GM23338 (cell line): ENCODE data around the gene RNH1. TPM values are rescaled to one million over a fixed set of nuclear protein-coding genes. Genes with fewer than 3 reads are reported as not detected.
A peak's percentile ranks its signal among the peaks of the same experiment; 100 is the strongest.

Experiments used
- ATAC-seq: fragments of 200-7000 bp; cut with Tn5 transposase; 3 replicates; pipeline ENCODE4 v1.9.1; 2020
- DNase-seq: peaks from one replicate; pipeline ENCODE4 v3.0.0-alpha.2; 2015; ENCODE audit warnings: low spot score
- H2AFZ ChIP-seq: fragments of 200-600 bp; sonication (generic); 2 replicates; pipeline ENCODE4 v1.8.0; 2016; ENCODE audit warnings: antibody characterized with exemption, mild to moderate bottlenecking, moderate library complexity
- H3F3A ChIP-seq: fragments of 200-600 bp; sonication (generic); replicated peaks from 2 replicates; pipeline ENCODE4 v1.8.0; 2017; ENCODE audit warnings: antibody characterized with exemption, mixed run types, low read depth
- H3K27ac ChIP-seq: fragments of 200-600 bp; sonication (generic); 2 replicates; pipeline ENCODE4 v1.6.1; 2016; ENCODE audit warnings: low read depth
- H3K27me3 ChIP-seq: fragments of 200-600 bp; sonication (generic); 2 replicates; pipeline ENCODE4 v1.8.0; 2016; ENCODE audit warnings: mild to moderate bottlenecking, mixed run types, moderate library complexity; ENCODE audit not compliant: insufficient read depth
- H3K36me3 ChIP-seq: fragments of 200-600 bp; sonication (generic); 2 replicates; pipeline ENCODE4 v1.8.0; 2016; ENCODE audit warnings: mild to moderate bottlenecking; ENCODE audit not compliant: insufficient read depth
- H3K4me1 ChIP-seq: fragments of 200-600 bp; sonication (generic); 2 replicates; pipeline ENCODE4 v1.8.0; 2016; ENCODE audit warnings: mild to moderate bottlenecking, moderate library complexity; ENCODE audit not compliant: insufficient read depth
- H3K4me2 ChIP-seq: fragments of 200-600 bp; sonication (generic); 2 replicates; pipeline ENCODE4 v1.7.1; 2017; ENCODE audit warnings: mixed run types
- H3K4me3 ChIP-seq: fragments of 200-600 bp; sonication (generic); 2 replicates; pipeline ENCODE4 v1.6.1; 2016; ENCODE audit warnings: mixed run types
- H3K79me2 ChIP-seq: fragments of 200-600 bp; sonication (generic); replicated peaks from 2 replicates; pipeline ENCODE4 v1.8.0; 2017; ENCODE audit warnings: mild to moderate bottlenecking; ENCODE audit not compliant: insufficient read depth
- H3K9me2 ChIP-seq: fragments of 200-600 bp; sonication (generic); 2 replicates; pipeline ENCODE4 v1.8.0; 2017; ENCODE audit not compliant: insufficient read depth
- H4K20me1 ChIP-seq: fragments of 200-600 bp; sonication (generic); replicated peaks from 2 replicates; pipeline ENCODE4 v1.8.0; 2017; ENCODE audit warnings: mild to moderate bottlenecking; ENCODE audit not compliant: insufficient read depth
- H3K27ac Mint-ChIP-seq: 2 replicates; pipeline ENCODE4 v1.8.0; 2020; ENCODE audit warnings: inconsistent platforms, mild to moderate bottlenecking, moderate library complexity, mixed read lengths
- H3K27me3 Mint-ChIP-seq: 3 replicates; pipeline ENCODE4 v1.8.0; 2022; ENCODE audit warnings: low read depth, mild to moderate bottlenecking, moderate library complexity, mixed read lengths, inconsistent platforms; ENCODE audit not compliant: insufficient read depth, poor library complexity
- H3K36me3 Mint-ChIP-seq: 3 replicates; pipeline ENCODE4 v1.8.0; 2021; ENCODE audit warnings: low read depth, mild to moderate bottlenecking, inconsistent platforms, moderate library complexity, mixed read lengths
- H3K4me1 Mint-ChIP-seq: 3 replicates; pipeline ENCODE4 v1.8.0; 2020; ENCODE audit warnings: mild to moderate bottlenecking, inconsistent platforms, mixed read lengths
- H3K4me3 Mint-ChIP-seq: 3 replicates; pipeline ENCODE4 v1.8.0; 2021; ENCODE audit warnings: moderate library complexity, mild to moderate bottlenecking, inconsistent platforms, mixed read lengths
- H3K9me3 Mint-ChIP-seq: 3 replicates; pipeline ENCODE4 v1.8.0; 2020; ENCODE audit warnings: moderate library complexity, mild to moderate bottlenecking, inconsistent platforms, mixed read lengths
- CREB1 ChIP-seq: fragments of 250-450 bp; sonication (Bioruptor Pico); IDR thresholded peaks from 2 replicates; pipeline ENCODE4 v1.5.0; 2020; ENCODE audit warnings: low read depth, mild to moderate bottlenecking, moderate library complexity
- EZH2 ChIP-seq: fragments of 200-600 bp; sonication (generic); IDR thresholded peaks from one replicate; pipeline ENCODE4 v1.8.0; 2017; ENCODE audit warnings: antibody characterized with exemption, mild to moderate bottlenecking, low read depth; ENCODE audit not compliant: unreplicated experiment
- NANOG ChIP-seq: IDR thresholded peaks from 2 replicates; pipeline ENCODE4 v1.6.1; 2016; ENCODE audit warnings: antibody characterized with exemption, borderline replicate concordance
- POLR2AphosphoS5 ChIP-seq: IDR thresholded peaks from 2 replicates; pipeline ENCODE4 v1.6.1; 2016; ENCODE audit warnings: antibody characterized with exemption, low read depth
- STAT1 ChIP-seq: IDR thresholded peaks from one replicate; pipeline ENCODE4 v1.6.1; 2016; ENCODE audit warnings: antibody characterized with exemption; ENCODE audit not compliant: unreplicated experiment
- ZNF331 ChIP-seq: fragments of 250-450 bp; sonication (Bioruptor Pico); IDR thresholded peaks from 2 replicates; pipeline ENCODE4 v1.5.0; 2020; ENCODE audit warnings: low read depth, mild to moderate bottlenecking, moderate library complexity
- polyA plus RNA-seq: library from polyadenylated mRNA; unstranded; fragments of >200 nt; fragmentation: Nextera tagmentation; extraction: Ambion mirVana; gene quantifications from 2 replicates; pipeline ENCODE4 v1.2.1, GENCODE V29; 2016
- total RNA-seq: library from RNA; depleted of rRNA; stranded (reverse); fragments of >200 nt; shearing (Covaris generic); gene quantifications from 2 replicates; pipeline ENCODE4 v1.2.3, GENCODE V29; 2014
- TF ChIP-seq, protein P1 (sequence below): fragments of 250-450 bp; sonication (Bioruptor Pico); IDR thresholded peaks from 2 replicates; pipeline ENCODE4 v1.5.0; 2020; ENCODE audit warnings: mild to moderate bottlenecking, moderate library complexity
- TF ChIP-seq, protein P2 (sequence below), 2 experiments: fragments of 200-600 bp in 1 of 2; sonication (generic) in 1 of 2; conservative IDR thresholded peaks; 2 replicates each; pipeline versions ENCODE4 v1.5.1 to v1.6.1; 2016 to 2017; ENCODE audit warnings: antibody characterized with exemption in 2 of 2, low read depth in 2 of 2, mild to moderate bottlenecking in 2 of 2, moderate library complexity in 1 of 2

Gene RNH1
- total and polyA plus RNA-seq, 2 experiments from 2014 or later: 33.3 to 56.3 TPM

DNA sequence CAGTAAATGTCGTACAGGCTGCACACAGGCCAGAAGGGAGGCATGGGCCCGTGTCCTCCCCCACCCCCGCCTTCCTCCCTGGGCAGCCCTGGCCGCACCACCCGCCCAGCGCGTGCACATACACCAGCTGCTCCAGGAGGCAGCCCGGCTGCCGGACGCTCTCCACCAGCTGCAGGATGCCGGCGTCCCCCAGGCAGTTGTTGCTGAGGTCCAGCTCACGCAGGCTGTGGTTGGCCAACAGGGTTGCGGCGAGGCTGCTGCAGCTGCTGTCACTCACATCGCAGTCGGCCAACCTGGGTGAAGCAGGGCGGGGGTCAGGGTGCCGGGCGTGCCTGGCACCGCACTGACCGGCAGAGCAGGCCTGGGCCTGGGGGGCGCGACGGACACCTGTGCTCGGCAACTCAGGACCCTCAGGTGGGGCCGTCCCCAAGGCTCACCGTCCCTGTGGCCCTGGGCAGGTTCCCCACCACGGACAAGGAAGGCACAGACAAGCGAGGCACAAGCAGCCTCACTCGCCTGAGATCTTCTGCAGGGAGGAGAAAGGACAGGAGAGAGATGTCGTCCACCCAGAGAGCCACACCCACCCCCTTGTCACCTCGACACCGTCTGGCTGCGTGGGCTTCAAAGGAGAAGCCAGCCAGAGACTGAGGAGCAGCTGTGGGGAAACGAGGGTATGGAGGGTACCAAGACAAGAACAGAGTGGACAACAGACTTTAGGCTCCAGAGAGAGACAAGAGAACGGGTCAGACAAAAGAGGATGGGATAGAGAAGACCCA lies 12.1 kb downstream of the RNH1 start:
- peak; percentile 15; the same call in 2 of the 3 replicates for ATAC-seq
- H3K79me2 ChIP-seq: no peaks in the 10 kb centered on the region
- 0 out of 2 replicates have a peak, but pooled peaks cover 8% of the 10 kb centered on the region for H3F3A ChIP-seq
- H3K4me1 ChIP-seq: no peaks in the 10 kb centered on the region
- no peak overlapping the region for H3K4me3 ChIP-seq
- no peaks in the 10 kb centered on the region for H3K9me2 ChIP-seq
- Mint-ChIP-seq H3K27me3 (peaks cover 18% of the 10 kb centered on the region), H3K36me3 (peaks cover 52% of the 10 kb centered on the region), H3K9me3 (peaks cover 21% of the 10 kb centered on the region), H3K4me1 (no peaks in the 10 kb centered on the region; the same call in 2 of the 3 replicates), H3K4me3 (no peak overlapping the region), H3K27ac (no peak overlapping the region)
- TF ChIP-seq STAT1: no peak
- TF ChIP-seq NANOG: no peak
- no peak for TF ChIP-seq EZH2
- TF ChIP-seq CREB1: no peak
- no peak for TF ChIP-seq POLR2AphosphoS5
- no peak for TF ChIP-seq ZNF331 (CRISPR knock-in tag)
- H3K36me3 ChIP-seq: no peaks in the 10 kb centered on the region
- no peaks in the 10 kb centered on the region for H4K20me1 ChIP-seq
- H2AFZ ChIP-seq: no peak overlapping the region
- no peak for DNase-seq
- no peaks in the 10 kb centered on the region for H3K27me3 ChIP-seq
- H3K4me2 ChIP-seq: no peak overlapping the region
- no peak overlapping the region for H3K27ac ChIP-seq

DNA sequence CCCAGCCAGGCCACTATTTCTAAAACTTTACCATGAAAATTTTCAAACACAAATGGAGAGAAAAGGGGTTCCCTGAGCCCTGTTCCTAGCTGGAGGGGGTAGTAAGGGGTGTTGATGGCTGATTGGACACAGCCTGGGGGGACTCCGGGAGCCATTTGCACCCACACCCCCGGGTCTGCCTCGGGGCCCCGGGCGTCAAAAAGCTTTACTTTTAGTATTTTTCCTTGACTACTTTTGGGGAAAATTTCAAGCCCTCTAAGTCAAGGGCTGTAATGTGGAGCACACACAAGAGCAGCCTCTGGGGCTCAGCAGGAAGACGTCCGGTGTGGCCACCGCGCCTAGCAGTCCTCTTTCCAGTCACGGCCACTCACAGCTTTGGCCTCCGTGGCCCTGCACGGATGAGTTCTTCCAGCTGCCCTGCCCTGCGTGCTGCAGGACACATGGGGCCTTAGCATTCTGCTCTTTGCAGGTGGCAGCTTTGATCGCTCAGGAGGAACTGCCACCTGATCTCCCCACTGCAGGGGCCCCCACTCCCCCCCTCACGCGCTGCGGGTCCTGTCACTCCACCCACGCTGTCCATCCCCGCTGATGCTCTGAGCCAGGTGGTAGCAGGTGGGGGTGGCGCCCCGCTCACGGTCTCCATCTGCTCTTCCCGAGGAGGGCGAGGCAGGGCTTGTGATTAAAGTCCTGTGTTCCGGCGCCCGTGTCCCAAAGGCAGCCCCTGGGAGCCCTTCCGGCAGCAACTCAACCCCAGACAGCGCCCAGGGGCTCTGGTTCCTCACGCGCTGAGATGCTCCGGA lies 14.4 kb downstream of the RNH1 start:
- no peak for ATAC-seq
- Mint-ChIP-seq H3K4me1 (no peaks in the 10 kb centered on the region; the same call in 2 of the 3 replicates), H3K4me3 (no peak overlapping the region), H3K36me3 (peaks cover 33% of the 10 kb centered on the region), H3K27me3 (peaks cover 13% of the 10 kb centered on the region), H3K27ac (no peak overlapping the region), H3K9me3 (peaks cover 18% of the 10 kb centered on the region)
- Histone ChIP-seq H2AFZ (no peak overlapping the region), H3K27ac (no peak overlapping the region), H3K4me2 (no peak overlapping the region), H3K27me3 (no peaks in the 10 kb centered on the region), H4K20me1 (no peaks in the 10 kb centered on the region), H3K4me1 (no peaks in the 10 kb centered on the region), H3K9me2 (no peaks in the 10 kb centered on the region), H3K36me3 (no peaks in the 10 kb centered on the region), H3K79me2 (no peaks in the 10 kb centered on the region), H3F3A (0 out of 2 replicates have a peak, but pooled peaks cover 4% of the 10 kb centered on the region), H3K4me3 (no peak overlapping the region)
- no peak for DNase-seq
- TF ChIP-seq, protein P1, sequence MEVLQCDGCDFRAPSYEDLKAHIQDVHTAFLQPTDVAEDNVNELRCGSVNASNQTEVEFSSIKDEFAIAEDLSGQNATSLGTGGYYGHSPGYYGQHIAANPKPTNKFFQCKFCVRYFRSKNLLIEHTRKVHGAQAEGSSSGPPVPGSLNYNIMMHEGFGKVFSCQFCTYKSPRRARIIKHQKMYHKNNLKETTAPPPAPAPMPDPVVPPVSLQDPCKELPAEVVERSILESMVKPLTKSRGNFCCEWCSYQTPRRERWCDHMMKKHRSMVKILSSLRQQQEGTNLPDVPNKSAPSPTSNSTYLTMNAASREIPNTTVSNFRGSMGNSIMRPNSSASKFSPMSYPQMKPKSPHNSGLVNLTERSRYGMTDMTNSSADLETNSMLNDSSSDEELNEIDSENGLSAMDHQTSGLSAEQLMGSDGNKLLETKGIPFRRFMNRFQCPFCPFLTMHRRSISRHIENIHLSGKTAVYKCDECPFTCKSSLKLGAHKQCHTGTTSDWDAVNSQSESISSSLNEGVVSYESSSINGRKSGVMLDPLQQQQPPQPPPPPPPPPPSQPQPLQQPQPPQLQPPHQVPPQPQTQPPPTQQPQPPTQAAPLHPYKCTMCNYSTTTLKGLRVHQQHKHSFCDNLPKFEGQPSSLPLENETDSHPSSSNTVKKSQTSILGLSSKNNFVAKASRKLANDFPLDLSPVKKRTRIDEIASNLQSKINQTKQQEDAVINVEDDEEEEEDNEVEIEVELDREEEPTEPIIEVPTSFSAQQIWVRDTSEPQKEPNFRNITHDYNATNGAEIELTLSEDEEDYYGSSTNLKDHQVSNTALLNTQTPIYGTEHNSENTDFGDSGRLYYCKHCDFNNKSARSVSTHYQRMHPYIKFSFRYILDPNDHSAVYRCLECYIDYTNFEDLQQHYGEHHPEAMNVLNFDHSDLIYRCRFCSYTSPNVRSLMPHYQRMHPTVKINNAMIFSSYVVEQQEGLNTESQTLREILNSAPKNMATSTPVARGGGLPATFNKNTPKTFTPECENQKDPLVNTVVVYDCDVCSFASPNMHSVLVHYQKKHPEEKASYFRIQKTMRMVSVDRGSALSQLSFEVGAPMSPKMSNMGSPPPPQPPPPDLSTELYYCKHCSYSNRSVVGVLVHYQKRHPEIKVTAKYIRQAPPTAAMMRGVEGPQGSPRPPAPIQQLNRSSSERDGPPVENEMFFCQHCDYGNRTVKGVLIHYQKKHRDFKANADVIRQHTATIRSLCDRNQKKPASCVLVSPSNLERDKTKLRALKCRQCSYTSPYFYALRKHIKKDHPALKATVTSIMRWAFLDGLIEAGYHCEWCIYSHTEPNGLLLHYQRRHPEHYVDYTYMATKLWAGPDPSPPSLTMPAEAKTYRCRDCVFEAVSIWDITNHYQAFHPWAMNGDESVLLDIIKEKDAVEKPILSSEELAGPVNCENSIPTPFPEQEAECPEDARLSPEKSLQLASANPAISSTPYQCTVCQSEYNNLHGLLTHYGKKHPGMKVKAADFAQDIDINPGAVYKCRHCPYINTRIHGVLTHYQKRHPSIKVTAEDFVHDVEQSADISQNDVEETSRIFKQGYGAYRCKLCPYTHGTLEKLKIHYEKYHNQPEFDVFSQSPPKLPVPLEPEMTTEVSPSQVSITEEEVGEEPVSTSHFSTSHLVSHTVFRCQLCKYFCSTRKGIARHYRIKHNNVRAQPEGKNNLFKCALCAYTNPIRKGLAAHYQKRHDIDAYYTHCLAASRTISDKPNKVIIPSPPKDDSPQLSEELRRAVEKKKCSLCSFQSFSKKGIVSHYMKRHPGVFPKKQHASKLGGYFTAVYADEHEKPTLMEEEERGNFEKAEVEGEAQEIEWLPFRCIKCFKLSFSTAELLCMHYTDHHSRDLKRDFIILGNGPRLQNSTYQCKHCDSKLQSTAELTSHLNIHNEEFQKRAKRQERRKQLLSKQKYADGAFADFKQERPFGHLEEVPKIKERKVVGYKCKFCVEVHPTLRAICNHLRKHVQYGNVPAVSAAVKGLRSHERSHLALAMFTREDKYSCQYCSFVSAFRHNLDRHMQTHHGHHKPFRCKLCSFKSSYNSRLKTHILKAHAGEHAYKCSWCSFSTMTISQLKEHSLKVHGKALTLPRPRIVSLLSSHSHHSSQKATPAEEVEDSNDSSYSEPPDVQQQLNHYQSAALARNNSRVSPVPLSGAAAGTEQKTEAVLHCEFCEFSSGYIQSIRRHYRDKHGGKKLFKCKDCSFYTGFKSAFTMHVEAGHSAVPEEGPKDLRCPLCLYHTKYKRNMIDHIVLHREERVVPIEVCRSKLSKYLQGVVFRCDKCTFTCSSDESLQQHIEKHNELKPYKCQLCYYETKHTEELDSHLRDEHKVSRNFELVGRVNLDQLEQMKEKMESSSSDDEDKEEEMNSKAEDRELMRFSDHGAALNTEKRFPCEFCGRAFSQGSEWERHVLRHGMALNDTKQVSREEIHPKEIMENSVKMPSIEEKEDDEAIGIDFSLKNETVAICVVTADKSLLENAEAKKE (CRISPR knock-in tag): no peak
- TF ChIP-seq CREB1 (no peak), NANOG (no peak)
- TF ChIP-seq, protein P2, sequence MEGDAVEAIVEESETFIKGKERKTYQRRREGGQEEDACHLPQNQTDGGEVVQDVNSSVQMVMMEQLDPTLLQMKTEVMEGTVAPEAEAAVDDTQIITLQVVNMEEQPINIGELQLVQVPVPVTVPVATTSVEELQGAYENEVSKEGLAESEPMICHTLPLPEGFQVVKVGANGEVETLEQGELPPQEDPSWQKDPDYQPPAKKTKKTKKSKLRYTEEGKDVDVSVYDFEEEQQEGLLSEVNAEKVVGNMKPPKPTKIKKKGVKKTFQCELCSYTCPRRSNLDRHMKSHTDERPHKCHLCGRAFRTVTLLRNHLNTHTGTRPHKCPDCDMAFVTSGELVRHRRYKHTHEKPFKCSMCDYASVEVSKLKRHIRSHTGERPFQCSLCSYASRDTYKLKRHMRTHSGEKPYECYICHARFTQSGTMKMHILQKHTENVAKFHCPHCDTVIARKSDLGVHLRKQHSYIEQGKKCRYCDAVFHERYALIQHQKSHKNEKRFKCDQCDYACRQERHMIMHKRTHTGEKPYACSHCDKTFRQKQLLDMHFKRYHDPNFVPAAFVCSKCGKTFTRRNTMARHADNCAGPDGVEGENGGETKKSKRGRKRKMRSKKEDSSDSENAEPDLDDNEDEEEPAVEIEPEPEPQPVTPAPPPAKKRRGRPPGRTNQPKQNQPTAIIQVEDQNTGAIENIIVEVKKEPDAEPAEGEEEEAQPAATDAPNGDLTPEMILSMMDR (conservative IDR thresholded peaks at IDR 0.05; ENCODE audit: low read depth in 2 of 2): no peak
